Measurements from ENCODE around the gene LAMTOR2.
A peak's percentile ranks its signal among the peaks of the same experiment; 100 is the strongest.
"Not testable (repeated sequence)": the region's sequence is repeated elsewhere in the genome, so short reads cannot be mapped to it uniquely, and the experiment has no call there.

LAMTOR2 gene

GRCh38 chr1:156063997-156064285 lies 9.4 kb downstream of the LAMTOR2 start:
- Mint-ChIP-seq H3K27ac (no peak overlapping the region), H3K27me3 (no peaks in the 10 kb centered on the region), H3K4me3 (no peak overlapping the region), H3K4me1 (peaks cover 14% of the 10 kb centered on the region), H3K9me3 (no peaks in the 10 kb centered on the region), H3K36me3 (ENCODE audit: low read depth) (no peaks in the 10 kb centered on the region)
- DNase-seq: no peak
- no peak for ATAC-seq

- ATAC-seq (peak; percentile 72), DNase-seq (no peak)
- no peak overlapping the region for H3K4me3 Mint-ChIP-seq
- H3K4me1 Mint-ChIP-seq: peaks cover 14% of the 10 kb centered on the region
- no peaks in the 10 kb centered on the region for H3K36me3 Mint-ChIP-seq (ENCODE audit: low read depth)
- no peak overlapping the region for H3K27ac Mint-ChIP-seq
- H3K9me3 Mint-ChIP-seq: no peaks in the 10 kb centered on the region
- H3K27me3 Mint-ChIP-seq: no peaks in the 10 kb centered on the region
Observed at GRCh38 chr1:156064615-156065014, 10.0 kb downstream of the LAMTOR2 start.

- Mint-ChIP-seq H3K4me3 (no peak overlapping the region), H3K9me3 (no peaks in the 10 kb centered on the region), H3K4me1 (peaks cover 14% of the 10 kb centered on the region), H3K27me3 (no peaks in the 10 kb centered on the region), H3K36me3 (ENCODE audit: low read depth) (no peaks in the 10 kb centered on the region), H3K27ac (no peak overlapping the region)
- ATAC-seq (peak; percentile 45), DNase-seq (no peak)
Observed at GRCh38 chr1:156065212-156065611, 10.6 kb downstream of the LAMTOR2 start.

- DNase-seq (no peak), ATAC-seq (no peak)
- Mint-ChIP-seq H3K9me3 (no peaks in the 10 kb centered on the region), H3K27ac (no peak overlapping the region), H3K4me3 (no peak overlapping the region), H3K27me3 (no peaks in the 10 kb centered on the region), H3K36me3 (ENCODE audit: low read depth) (no peaks in the 10 kb centered on the region), H3K4me1 (peaks cover 14% of the 10 kb centered on the region)
Observed at GRCh38 chr1:156065871-156066270, 11.3 kb downstream of the LAMTOR2 start.

GRCh38 chr1:156067262-156067661 lies 12.7 kb downstream of the LAMTOR2 start:
- ATAC-seq (no peak), DNase-seq (no peak)
- H3K4me1 Mint-ChIP-seq: peaks cover 14% of the 10 kb centered on the region
- no peaks in the 10 kb centered on the region for H3K27me3 Mint-ChIP-seq
- no peaks in the 10 kb centered on the region for H3K36me3 Mint-ChIP-seq (ENCODE audit: low read depth)
- H3K4me3 Mint-ChIP-seq: no peak overlapping the region
- H3K27ac Mint-ChIP-seq: no peak overlapping the region
- no peaks in the 10 kb centered on the region for H3K9me3 Mint-ChIP-seq

- H3K4me3 Mint-ChIP-seq: no peak overlapping the region
- peaks cover 13% of the 10 kb centered on the region for H3K4me1 Mint-ChIP-seq
- DNase-seq (no peak), ATAC-seq (no peak)
- H3K36me3 Mint-ChIP-seq (ENCODE audit: low read depth): no peaks in the 10 kb centered on the region
- no peaks in the 10 kb centered on the region for H3K9me3 Mint-ChIP-seq
- H3K27ac Mint-ChIP-seq: no peak overlapping the region
- no peaks in the 10 kb centered on the region for H3K27me3 Mint-ChIP-seq
Observed at GRCh38 chr1:156069490-156070455, 15.2 kb downstream of the LAMTOR2 start.

GRCh38 chr1:156070548-156070947 lies 16.0 kb downstream of the LAMTOR2 start:
- H3K27ac Mint-ChIP-seq: no peak overlapping the region
- H3K4me1 Mint-ChIP-seq: peaks cover 5% of the 10 kb centered on the region
- no peak overlapping the region for H3K4me3 Mint-ChIP-seq
- H3K36me3 Mint-ChIP-seq (ENCODE audit: low read depth): no peaks in the 10 kb centered on the region
- no peaks in the 10 kb centered on the region for H3K9me3 Mint-ChIP-seq
- ATAC-seq (no peak), DNase-seq (no peak)
- no peaks in the 10 kb centered on the region for H3K27me3 Mint-ChIP-seq

GRCh38 chr1:156071332-156071816 lies 16.8 kb downstream of the LAMTOR2 start:
- not testable (repeated sequence) for H3K4me3 Mint-ChIP-seq

GRCh38 chr1:156072251-156072650 lies 17.7 kb downstream of the LAMTOR2 start:
- no peak overlapping the region for H3K27ac Mint-ChIP-seq
- no peaks in the 10 kb centered on the region for H3K36me3 Mint-ChIP-seq (ENCODE audit: low read depth)
- DNase-seq (no peak), ATAC-seq (no peak)
- no peaks in the 10 kb centered on the region for H3K9me3 Mint-ChIP-seq
- H3K27me3 Mint-ChIP-seq: no peaks in the 10 kb centered on the region
- no peak overlapping the region for H3K4me3 Mint-ChIP-seq
- H3K4me1 Mint-ChIP-seq: no peaks in the 10 kb centered on the region

More at GRCh38 chr1:156071332-156071816, 16.8 kb downstream of the LAMTOR2 start:
- DNase-seq; H3K36me3 Mint-ChIP-seq (ENCODE audit: low read depth); H3K27ac Mint-ChIP-seq; H3K27me3 Mint-ChIP-seq; H3K9me3 Mint-ChIP-seq; H3K4me1 Mint-ChIP-seq; ATAC-seq: not testable (repeated sequence)

GRCh38 chr1:156073110-156073687 lies 18.6 kb downstream of the LAMTOR2 start:
- no peak overlapping the region for H3K4me3 Mint-ChIP-seq
- no peak overlapping the region for H3K27ac Mint-ChIP-seq
- no peak for ATAC-seq
- no peaks in the 10 kb centered on the region for H3K4me1 Mint-ChIP-seq
- DNase-seq: no peak
- H3K9me3 Mint-ChIP-seq: no peaks in the 10 kb centered on the region
- no peaks in the 10 kb centered on the region for H3K36me3 Mint-ChIP-seq (ENCODE audit: low read depth)
- peaks cover 5% of the 10 kb centered on the region for H3K27me3 Mint-ChIP-seq

GRCh38 chr1:156073740-156074139 lies 19.2 kb downstream of the LAMTOR2 start:
- no peaks in the 10 kb centered on the region for H3K36me3 Mint-ChIP-seq (ENCODE audit: low read depth)
- DNase-seq (no peak), ATAC-seq (no peak)
- peaks cover 6% of the 10 kb centered on the region for H3K27me3 Mint-ChIP-seq
- no peaks in the 10 kb centered on the region for H3K9me3 Mint-ChIP-seq
- no peaks in the 10 kb centered on the region for H3K4me1 Mint-ChIP-seq
- no peak overlapping the region for H3K27ac Mint-ChIP-seq
- H3K4me3 Mint-ChIP-seq: no peak overlapping the region

- no peaks in the 10 kb centered on the region for H3K9me3 Mint-ChIP-seq
- ATAC-seq (no peak), DNase-seq (no peak)
- H3K27me3 Mint-ChIP-seq: peaks cover 11% of the 10 kb centered on the region
- H3K4me1 Mint-ChIP-seq: no peaks in the 10 kb centered on the region
- no peaks in the 10 kb centered on the region for H3K36me3 Mint-ChIP-seq (ENCODE audit: low read depth)
- H3K4me3 Mint-ChIP-seq: no peak overlapping the region
- no peak overlapping the region for H3K27ac Mint-ChIP-seq
Observed at GRCh38 chr1:156074661-156075060, 20.1 kb downstream of the LAMTOR2 start.

- H3K36me3 Mint-ChIP-seq (ENCODE audit: low read depth): no peaks in the 10 kb centered on the region
- H3K9me3 Mint-ChIP-seq: no peaks in the 10 kb centered on the region
- H3K4me3 Mint-ChIP-seq: no peak overlapping the region
- DNase-seq: no peak
- H3K4me1 Mint-ChIP-seq: no peaks in the 10 kb centered on the region
- H3K27ac Mint-ChIP-seq: no peak overlapping the region
- no peak for ATAC-seq
- peaks cover 11% of the 10 kb centered on the region for H3K27me3 Mint-ChIP-seq
Observed at GRCh38 chr1:156075162-156075561, 20.6 kb downstream of the LAMTOR2 start.

- H3K27ac Mint-ChIP-seq: no peak overlapping the region
- H3K4me3 Mint-ChIP-seq: peak overlapping the region; percentile 44
- DNase-seq (no peak), ATAC-seq (no peak)
- no peaks in the 10 kb centered on the region for H3K9me3 Mint-ChIP-seq
- no peaks in the 10 kb centered on the region for H3K36me3 Mint-ChIP-seq (ENCODE audit: low read depth)
- no peaks in the 10 kb centered on the region for H3K4me1 Mint-ChIP-seq
- H3K27me3 Mint-ChIP-seq: peaks cover 11% of the 10 kb centered on the region
Observed at GRCh38 chr1:156075775-156076204, 21.2 kb downstream of the LAMTOR2 start.

Data from activated naive CD8-positive, alpha-beta T cell treated with anti-CD3 and anti-CD28 coated beads, Interleukin-2, amount 50 U/mL, for 24 hours (primary cell).